Left lung (tissue), 10 donors: ENCODE measurements around the gene NPIPA5. TPM values are rescaled to one million over a fixed set of nuclear protein-coding genes. Genes with fewer than 3 reads are reported as not detected.
"Not testable (repeated sequence)": the region's sequence is repeated elsewhere in the genome, so short reads cannot be mapped to it uniquely, and the experiment has no call there.

Experiments
- ATAC-seq: fragments of 200-7000 bp; cut with Tn5 transposase; one replicate; pipeline ENCODE4 v1.9.1; 2020; ENCODE audit warnings: moderate library complexity
- DNase-seq, 4 donors: peaks; one replicate each; pipeline ENCODE4 v3.0.0-alpha.2; 2013 to 2020
- H3K27ac ChIP-seq, 2 donors: fragments of 200-600 bp; sonication (generic) in 1 of 2; one replicate each; pipeline versions ENCODE4 v1.5.0 to v1.8.0; 2020 to 2021
- H3K27me3 ChIP-seq, 2 donors: fragments of 200-600 bp; sonication (generic) in 1 of 2; one replicate each; pipeline versions ENCODE4 v1.5.0 to v1.8.0; 2020 to 2021
- H3K36me3 ChIP-seq, 2 donors: fragments of 200-600 bp; sonication (generic) in 1 of 2; one replicate each; pipeline versions ENCODE4 v1.5.0 to v1.8.0; 2020 to 2021
- H3K4me1 ChIP-seq, 2 donors: fragments of 200-600 bp; one replicate each; pipeline ENCODE4 v1.8.0; 2021
- H3K4me3 ChIP-seq, 2 donors: fragments of 200-600 bp; sonication (generic) in 1 of 2; one replicate each; pipeline versions ENCODE4 v1.5.0 to v1.8.0; 2020 to 2021; ENCODE audit warnings: mild to moderate bottlenecking in 1 of 2
- H3K9me3 ChIP-seq, 2 donors: fragments of 200-600 bp; sonication (generic) in 1 of 2; one replicate each; pipeline versions ENCODE4 v1.5.0 to v1.8.0; 2020 to 2021
- intact Hi-C, 2 donors: fragments of 100-400 bp; cut with DNase I; formaldehyde crosslinking; loops; one replicate each; pipeline versions ENCODE4 v1.11.2 to v1.14.2; 2022
- polyA plus RNA-seq, 6 donors: library from polyadenylated mRNA; unstranded; fragments of 120-200 nt; gene quantifications; one replicate each; pipeline ENCODE4 v1.2.1, GENCODE V29; 2013; ENCODE audit not compliant: insufficient read length in 6 of 6
- total RNA-seq, 2 donors: library from RNA; stranded (reverse); fragmentation: NEBNext Ultra II Directional; extraction: Animal tissue kit (Norgen Biotek cat#: 25700); gene quantifications; one replicate each; pipeline ENCODE4 v1.2.1, GENCODE V29; 2021
- TF ChIP-seq, protein P1 (sequence below), 2 donors: fragments of 200-600 bp; sonication (generic) in 1 of 2; IDR thresholded peaks; one replicate each; pipeline versions ENCODE4 v1.5.0 to v1.8.0; 2021; ENCODE audit warnings: antibody characterized with exemption in 2 of 2
- donor health status: DM: no; HTN: yes; CAD: no.
- donor health status: DM: no; HTN: no; CAD: no.

Gene NPIPA5
- total and polyA plus RNA-seq, 8 donors: 2.5 to 60.3 (median 28.4) TPM

DNA sequence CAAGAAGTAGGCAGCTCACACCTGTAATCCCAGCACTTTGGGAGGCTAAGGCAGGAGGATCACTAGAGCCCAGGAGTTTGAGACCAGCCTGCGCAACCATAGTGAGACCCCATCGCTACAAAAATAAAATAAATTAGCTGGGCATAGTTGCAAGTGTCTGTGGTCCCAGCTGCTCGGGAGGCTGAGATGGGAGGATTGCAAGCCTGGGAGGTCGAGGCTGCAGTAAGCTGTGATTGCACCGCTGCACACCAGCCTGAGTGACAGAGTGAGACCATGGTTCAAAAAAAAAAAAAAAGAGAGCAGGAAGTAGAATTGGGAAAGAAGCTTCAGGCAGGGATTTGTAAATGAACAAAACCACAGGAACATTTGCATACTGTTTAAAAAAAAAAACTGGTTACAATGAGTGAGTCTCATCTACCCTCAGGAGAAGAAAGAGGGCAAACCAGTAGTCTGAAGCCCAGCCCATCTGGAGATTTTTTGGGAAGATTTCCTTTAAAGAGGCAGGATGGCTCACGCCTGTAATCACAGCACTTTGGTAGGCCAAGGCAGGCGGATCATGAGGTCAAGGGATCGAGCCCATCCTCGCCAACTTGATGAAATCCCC, 25.4 kb upstream of the NPIPA5 start:
- H3K4me3 ChIP-seq: no peak overlapping the region
- no peaks in the 10 kb centered on the region for H3K9me3 ChIP-seq
- H3K27me3 ChIP-seq: no peaks in the 10 kb centered on the region
- TF ChIP-seq, protein P1, sequence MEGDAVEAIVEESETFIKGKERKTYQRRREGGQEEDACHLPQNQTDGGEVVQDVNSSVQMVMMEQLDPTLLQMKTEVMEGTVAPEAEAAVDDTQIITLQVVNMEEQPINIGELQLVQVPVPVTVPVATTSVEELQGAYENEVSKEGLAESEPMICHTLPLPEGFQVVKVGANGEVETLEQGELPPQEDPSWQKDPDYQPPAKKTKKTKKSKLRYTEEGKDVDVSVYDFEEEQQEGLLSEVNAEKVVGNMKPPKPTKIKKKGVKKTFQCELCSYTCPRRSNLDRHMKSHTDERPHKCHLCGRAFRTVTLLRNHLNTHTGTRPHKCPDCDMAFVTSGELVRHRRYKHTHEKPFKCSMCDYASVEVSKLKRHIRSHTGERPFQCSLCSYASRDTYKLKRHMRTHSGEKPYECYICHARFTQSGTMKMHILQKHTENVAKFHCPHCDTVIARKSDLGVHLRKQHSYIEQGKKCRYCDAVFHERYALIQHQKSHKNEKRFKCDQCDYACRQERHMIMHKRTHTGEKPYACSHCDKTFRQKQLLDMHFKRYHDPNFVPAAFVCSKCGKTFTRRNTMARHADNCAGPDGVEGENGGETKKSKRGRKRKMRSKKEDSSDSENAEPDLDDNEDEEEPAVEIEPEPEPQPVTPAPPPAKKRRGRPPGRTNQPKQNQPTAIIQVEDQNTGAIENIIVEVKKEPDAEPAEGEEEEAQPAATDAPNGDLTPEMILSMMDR (IDR thresholded peaks at IDR 0.05): no peak
- no peak overlapping the region for H3K27ac ChIP-seq
- DNase-seq: no peak
- intact Hi-C loops: no loop called here
- no peaks in the 10 kb centered on the region for H3K36me3 ChIP-seq
- peaks cover 0 to 17% of the 10 kb centered on the region in 2 donors for H3K4me1 ChIP-seq
- no peak for ATAC-seq

DNA sequence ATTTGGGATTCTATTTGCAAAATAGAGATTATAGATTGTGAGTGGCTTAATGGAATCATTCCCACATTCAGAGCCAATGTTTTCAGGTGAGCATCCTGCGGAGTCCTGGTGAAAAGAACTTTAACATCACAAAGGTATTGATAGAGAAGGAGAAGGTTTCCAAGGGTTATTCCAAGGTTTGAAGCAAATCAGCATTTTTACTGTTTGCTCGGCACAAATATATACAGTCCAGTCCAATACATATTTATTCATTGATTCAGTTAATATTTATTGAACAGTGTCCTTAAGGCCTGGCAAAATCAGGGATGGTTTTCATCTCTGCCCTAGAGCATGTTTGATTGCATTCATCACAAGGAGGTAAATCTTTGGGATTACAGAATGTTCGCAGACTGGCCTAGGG, 23.9 kb upstream of the NPIPA5 start:
- DNase-seq: no peak
- no peak overlapping the region for H3K27ac ChIP-seq
- intact Hi-C loops: no loop called here
- no peaks in the 10 kb centered on the region for H3K9me3 ChIP-seq
- H3K4me1 ChIP-seq: peaks cover 0 to 17% of the 10 kb centered on the region in 2 donors
- no peaks in the 10 kb centered on the region for H3K36me3 ChIP-seq
- H3K27me3 ChIP-seq: no peaks in the 10 kb centered on the region
- H3K4me3 ChIP-seq: no peak overlapping the region
- TF ChIP-seq, protein P1 (IDR thresholded peaks at IDR 0.05): no peak
- no peak for ATAC-seq

DNA sequence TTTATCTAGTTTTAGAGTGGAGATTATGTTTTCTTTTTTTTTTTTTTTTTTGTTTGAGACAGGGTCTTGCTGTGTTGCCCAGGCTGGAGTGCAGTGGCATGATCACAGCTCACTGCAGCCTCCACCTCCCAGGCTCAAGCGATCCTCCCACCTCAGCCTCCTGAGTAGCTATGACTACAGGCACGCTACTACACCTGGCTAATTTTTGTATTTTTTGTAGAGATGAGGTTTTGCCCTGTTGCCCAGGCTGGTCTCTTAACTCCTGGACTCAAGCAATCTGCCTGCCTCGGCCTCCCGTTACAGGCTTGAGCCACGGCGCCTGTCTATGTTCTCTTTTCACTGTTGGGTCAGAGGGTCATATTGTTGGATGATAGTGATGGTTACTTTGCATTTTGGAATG, 22.2 kb upstream of the NPIPA5 start:
- peaks cover 0 to 16% of the 10 kb centered on the region in 2 donors for H3K27me3 ChIP-seq
- H3K27ac ChIP-seq, H3K36me3 ChIP-seq, ATAC-seq, DNase-seq, H3K4me3 ChIP-seq, intact Hi-C loops, H3K9me3 ChIP-seq: not testable (repeated sequence)
- peaks cover 0 to 25% of the 10 kb centered on the region in 2 donors for H3K4me1 ChIP-seq

DNA sequence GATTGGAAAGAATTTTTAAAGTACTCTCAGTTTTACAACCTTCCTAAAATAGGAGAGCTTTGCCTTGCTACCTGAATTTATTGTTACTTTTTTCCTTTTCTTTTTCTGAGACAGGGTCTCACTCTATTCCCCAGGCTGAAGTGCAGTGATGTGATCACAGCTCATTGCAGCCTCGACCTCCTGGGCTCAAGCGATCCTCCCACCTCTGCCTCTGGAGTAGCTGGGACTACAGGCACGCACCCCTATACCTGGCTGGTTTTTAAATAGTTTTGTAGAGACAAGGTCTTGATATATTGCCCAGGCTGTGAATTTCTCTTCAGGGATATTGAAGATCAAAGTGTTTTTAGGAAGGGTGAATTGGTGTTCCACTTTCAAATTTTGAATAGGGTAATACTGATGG, 21.2 kb upstream of the NPIPA5 start:
- H3K27me3 ChIP-seq: peaks cover 0 to 23% of the 10 kb centered on the region in 2 donors
- ATAC-seq (no peak), DNase-seq (no peak)
- no peaks in the 10 kb centered on the region for H3K9me3 ChIP-seq
- H3K4me1 ChIP-seq: peaks cover 0 to 21% of the 10 kb centered on the region in 2 donors
- H3K27ac ChIP-seq: no peak overlapping the region
- no peaks in the 10 kb centered on the region for H3K36me3 ChIP-seq
- TF ChIP-seq, protein P1 (IDR thresholded peaks at IDR 0.05): no peak
- intact Hi-C loops: no loop called here
- no peak overlapping the region for H3K4me3 ChIP-seq

DNA sequence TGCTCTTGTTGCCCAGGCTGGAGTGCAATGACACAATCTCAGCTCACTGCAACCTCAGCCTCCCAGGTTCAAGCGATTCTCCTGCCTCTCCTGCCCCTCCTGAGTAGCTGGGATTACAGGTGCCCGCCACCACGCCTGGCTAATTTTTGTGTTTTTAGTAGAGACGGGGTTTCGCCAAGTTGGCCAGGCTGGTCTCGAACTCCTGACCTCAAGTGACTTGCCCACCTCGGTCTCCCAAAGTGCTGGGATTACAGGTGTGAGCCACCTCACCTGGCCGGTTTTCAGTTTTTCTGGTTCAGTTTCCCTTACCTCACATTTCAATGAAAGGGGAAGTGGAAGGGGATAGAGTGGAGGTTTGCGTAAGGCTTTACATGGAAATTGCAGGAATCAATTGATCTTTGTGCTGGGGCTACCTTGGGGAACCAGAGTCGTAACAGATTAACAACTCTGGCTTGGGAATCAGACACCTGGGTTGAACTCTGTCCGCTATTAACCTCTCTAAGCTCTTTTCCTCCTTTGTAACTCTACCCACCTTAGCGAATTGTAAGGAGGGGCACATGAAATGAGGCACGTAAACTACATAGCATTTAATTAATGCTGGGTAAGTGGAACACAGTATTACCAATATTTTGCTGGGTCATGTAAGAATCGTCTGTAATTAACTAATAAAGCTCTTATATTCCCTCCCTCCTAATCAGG, 20.7 kb upstream of the NPIPA5 start:
- Histone ChIP-seq H3K27ac (no peak overlapping the region), H3K36me3 (no peaks in the 10 kb centered on the region), H3K4me3 (no peak overlapping the region), H3K4me1 (peaks cover 0 to 16% of the 10 kb centered on the region in 2 donors), H3K9me3 (no peaks in the 10 kb centered on the region), H3K27me3 (peaks cover 0 to 26% of the 10 kb centered on the region in 2 donors)
- ATAC-seq (no peak), DNase-seq (no peak)
- intact Hi-C loops: no loop called here
- TF ChIP-seq, protein P1 (IDR thresholded peaks at IDR 0.05): no peak
